Stromal cell of bone marrow (primary cell): ENCODE measurements around the gene CSF1R.
"Not testable (repeated sequence)": the region's sequence is repeated elsewhere in the genome, so short reads cannot be mapped to it uniquely, and the experiment has no call there.

Experiments used
- DNase-seq: peaks from one replicate; pipeline ENCODE4 v3.0.0-alpha.2; 2012; ENCODE audit warnings: low read depth

CSF1R gene

GRCh38 chr5:150055326-150056074 is 30.9 kb downstream of the CSF1R start:
- no peak for DNase-seq

- DNase-seq, result no peak
Measured at GRCh38 chr5:150054569-150054968, 31.8 kb downstream of the CSF1R start.

GRCh38 chr5:150053713-150054392 is 32.5 kb downstream of the CSF1R start:
- no peak for DNase-seq

DNA sequence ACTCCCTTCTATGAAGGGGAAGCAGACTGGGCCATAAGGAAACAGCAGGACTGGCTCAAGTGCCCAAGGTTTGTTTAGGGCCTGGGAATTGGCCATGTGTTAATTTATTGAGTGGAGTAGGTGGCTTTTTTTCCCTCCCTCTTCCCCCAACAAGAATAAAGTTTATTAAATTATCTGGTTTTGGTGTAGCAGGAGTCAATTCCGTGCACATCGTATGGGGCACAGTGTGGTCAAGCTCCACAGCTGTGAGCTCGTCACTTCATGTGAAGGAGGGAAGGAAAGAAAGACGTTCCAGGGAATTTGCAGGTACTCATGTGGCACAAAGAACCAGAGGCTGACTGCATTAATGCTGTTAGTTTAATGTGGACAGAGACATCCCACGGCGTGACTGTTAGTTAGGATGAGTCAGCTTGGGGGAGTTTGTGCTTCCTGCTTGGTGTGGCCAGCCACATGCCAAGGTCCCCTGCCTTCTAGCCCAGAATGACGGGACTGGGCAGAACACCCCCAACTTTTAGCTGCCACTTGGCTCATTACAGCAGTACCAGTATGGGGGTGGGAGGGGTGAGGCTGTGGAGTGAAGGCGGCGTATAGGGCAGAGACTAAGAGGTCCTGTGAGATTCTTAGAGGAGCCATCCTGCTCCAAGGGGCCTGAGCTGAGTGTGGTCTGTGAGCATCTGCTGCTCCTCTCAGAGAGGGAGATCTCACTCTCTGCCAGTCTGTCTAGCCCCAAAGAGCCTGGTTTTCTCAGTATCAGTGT is 33.2 kb downstream of the CSF1R start:
- peak; percentile 57 for DNase-seq

DNA sequence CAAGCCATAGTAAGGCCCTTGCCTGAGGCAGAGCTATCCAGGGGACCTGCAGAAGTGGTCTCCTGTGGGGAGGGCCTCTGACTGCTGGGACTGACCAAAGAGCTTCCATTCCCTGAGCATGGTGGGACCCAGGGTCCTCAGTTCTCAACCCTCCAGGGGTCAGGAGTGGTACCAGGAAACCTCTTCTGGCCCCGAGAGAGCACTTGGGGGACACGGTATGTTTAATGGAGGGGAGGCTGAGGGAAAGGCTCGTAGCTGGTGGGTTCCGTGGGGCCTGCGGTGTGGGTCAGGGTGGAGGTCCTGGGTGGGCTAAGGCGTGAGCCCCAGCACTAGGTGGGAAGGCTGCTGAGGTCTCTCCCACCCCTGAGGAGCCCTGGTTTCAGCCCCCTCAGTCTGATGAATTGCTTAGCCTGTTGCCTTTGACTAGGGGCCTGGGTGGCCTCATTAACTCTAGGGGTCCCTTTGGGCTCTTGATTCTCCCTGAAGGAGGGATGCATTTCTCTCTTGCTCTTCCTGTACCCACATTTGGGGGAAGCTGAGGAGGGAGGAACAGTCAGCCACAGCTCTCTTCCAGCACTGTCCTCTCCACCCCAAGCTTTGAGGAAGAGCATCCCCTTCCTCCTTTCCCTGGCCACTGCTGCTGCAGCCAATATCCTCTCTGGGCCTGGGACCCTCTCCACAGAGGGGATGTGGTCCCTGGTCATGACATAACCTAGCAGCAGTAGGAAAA is 34.0 kb downstream of the CSF1R start:
- no peak for DNase-seq

- no peak for DNase-seq
Measured at GRCh38 chr5:150051657-150052195, 34.6 kb downstream of the CSF1R start.

- DNase-seq, result not testable (repeated sequence)
Measured at GRCh38 chr5:150050172-150050811, 36.1 kb downstream of the CSF1R start.

DNA sequence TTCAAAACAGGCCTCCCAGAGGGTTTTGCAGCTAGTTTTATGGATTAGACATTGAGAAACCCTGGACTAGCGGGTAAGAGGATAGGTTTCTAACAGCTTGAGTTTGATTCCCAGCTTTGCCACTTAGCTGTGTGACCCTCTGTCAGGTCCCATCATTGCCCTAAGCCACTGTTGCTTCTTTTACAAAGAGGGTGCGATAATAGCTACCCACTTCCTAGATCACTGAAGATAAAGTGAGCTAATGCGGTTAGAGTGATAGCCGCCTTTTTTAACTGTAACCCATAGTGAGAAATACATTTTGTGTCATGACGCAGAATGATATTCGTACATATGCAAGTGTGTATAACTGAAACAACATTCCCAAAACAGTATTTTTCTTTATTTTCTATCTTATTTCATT is 40.3 kb downstream of the CSF1R start:
- no peak for DNase-seq

- DNase-seq, result no peak
Measured at GRCh38 chr5:150045549-150045948, 40.8 kb downstream of the CSF1R start.

GRCh38 chr5:150044712-150045111 is 41.6 kb downstream of the CSF1R start:
- DNase-seq, result no peak

- no peak for DNase-seq
Measured at GRCh38 chr5:150044329-150044681, 42.0 kb downstream of the CSF1R start.

- no peak for DNase-seq
Measured at GRCh38 chr5:150043657-150044328, 42.6 kb downstream of the CSF1R start.

DNA sequence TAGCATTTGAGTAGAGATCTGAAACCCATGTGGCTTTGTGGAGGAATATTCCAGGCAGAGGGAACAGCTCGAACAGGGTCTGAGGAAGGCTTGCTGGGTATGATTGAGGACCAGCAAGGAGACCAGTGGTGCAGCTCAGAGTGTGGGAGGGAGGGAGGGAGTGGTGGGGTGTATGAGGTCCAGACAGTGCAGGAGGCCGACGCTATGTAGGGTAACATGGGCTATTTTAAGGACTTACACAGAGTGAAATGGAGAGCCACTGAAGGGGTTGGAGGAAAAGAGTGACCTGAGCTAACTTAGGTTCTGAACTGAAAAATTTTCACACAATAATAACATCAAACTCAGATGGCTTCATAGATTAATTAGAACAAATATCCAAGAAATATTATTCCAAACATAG is 43.9 kb downstream of the CSF1R start:
- no peak for DNase-seq

DNA sequence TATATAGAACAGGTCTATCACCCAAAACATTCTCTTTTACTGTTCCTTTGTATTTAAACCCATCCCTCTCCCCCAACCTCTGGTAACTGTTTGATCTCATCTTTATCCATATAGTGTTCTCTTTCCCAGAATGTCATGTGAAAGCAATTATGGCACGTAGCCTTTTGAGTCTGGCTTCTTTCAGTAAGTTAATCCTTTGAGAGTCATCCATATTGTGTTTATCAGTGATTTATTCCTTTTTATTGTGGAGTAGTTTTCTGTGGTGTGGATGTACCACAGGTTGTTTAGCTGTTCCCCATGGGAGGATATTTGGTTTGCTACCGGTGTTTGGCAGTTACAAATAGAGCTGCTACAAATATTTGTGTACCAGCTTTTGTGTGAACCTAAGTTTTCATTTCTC is 47.8 kb downstream of the CSF1R start:
- no peak for DNase-seq

DNA sequence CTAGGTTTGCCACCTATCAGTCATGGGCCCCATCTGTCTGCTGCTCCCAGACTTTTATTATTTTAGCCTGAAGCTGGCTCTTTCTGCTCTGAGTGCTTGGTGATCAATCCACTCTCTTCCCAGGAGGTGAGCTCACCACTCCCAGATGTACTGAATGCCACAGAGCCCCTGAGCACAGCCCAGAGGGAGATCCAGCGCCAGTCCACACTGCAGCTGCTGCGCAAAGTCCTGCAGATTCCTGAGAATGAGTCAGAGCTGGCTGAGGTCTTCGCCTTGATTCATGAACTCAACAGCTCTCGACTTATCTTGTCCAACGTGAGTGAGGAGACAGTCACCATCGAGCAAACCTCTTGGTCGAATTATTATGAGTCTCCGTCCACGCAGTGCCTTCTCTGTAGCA is 49.8 kb downstream of the CSF1R start:
- DNase-seq, result peak; percentile 71

GRCh38 chr5:150035139-150035895 is 51.0 kb downstream of the CSF1R start:
- no peak for DNase-seq

GRCh38 chr5:150034662-150035061 is 51.7 kb downstream of the CSF1R start:
- peak; percentile 88 for DNase-seq

- no peak for DNase-seq
Measured at GRCh38 chr5:150033334-150033733, 53.0 kb downstream of the CSF1R start.

- DNase-seq, result not testable (repeated sequence)
Measured at GRCh38 chr5:150028047-150028446, 58.3 kb downstream of the CSF1R start.

DNA sequence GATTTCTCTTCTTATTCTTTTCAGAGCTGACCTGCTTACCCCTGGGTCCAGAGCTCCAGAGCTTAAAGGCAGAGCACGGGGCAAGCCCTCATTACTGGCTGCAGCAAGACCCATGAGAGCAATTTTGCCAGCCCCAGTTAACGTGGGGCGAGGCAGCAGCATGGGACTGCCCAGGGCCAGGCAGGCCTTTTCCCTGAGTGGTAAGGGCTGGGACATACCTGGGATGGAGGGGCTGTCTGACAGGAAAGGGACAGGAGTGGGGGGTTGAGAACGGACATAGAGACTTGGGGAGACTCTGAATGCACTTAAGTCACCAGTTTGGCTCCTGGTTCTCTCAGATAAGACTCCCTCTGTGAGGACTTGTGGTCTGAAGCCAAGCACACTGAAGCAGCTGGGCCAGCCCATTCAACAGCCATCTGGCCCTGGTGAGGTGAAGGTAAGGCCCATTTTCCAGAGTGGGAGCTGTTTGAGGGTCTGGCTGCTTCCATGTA is 59.6 kb downstream of the CSF1R start:
- no peak for DNase-seq
